ENCODE results near the gene KCNK6.

Gene KCNK6

GRCh38 chr19:38374332-38375097 lies 54.9 kb downstream of the KCNK6 start, which contains the start of gene PSMD8:
PSMD8 (plus strand) TSS chr19:38374571; CDS start chr19:38374602, 31 bp downstream.
- WGBS (ENCODE audit: insufficient coverage, insufficient read length), result no CpG with 5 or more reads among the region's 65 CpGs
- H3K27me3 ChIP-seq (ENCODE audit: control insufficient read depth, insufficient read depth, low read length), result no peaks in the 10 kb centered on the region
- DNase-seq (ENCODE audit: low read depth, low spot score), result peak; percentile 100
- H3K4me3 ChIP-seq (ENCODE audit: low read length), result peak within 1 kb of the TSS; percentile 84
- peaks cover 5% of the 10 kb centered on the region; the same call in 1 of the 2 replicates for H3K36me3 ChIP-seq (ENCODE audit: control insufficient read depth, insufficient read depth, low read length)
- H3K4me1 ChIP-seq (ENCODE audit: control insufficient read depth, insufficient read depth, low read length), result 0 out of 2 replicates have a peak, but pooled peaks cover 4% of the 10 kb centered on the region
- H3K9me3 ChIP-seq (ENCODE audit: control insufficient read depth, insufficient read depth, low read length), result no peaks in the 10 kb centered on the region
- H3K27ac ChIP-seq (ENCODE audit: low read length), result no peak within 1 kb of the TSS

- peaks cover 5% of the 10 kb centered on the region; the same call in 1 of the 2 replicates for H3K36me3 ChIP-seq (ENCODE audit: control insufficient read depth, insufficient read depth, low read length)
- 0 out of 2 replicates have a peak, but pooled peaks cover 4% of the 10 kb centered on the region for H3K4me1 ChIP-seq (ENCODE audit: control insufficient read depth, insufficient read depth, low read length)
- no peaks in the 10 kb centered on the region for H3K9me3 ChIP-seq (ENCODE audit: control insufficient read depth, insufficient read depth, low read length)
- H3K4me3 ChIP-seq (ENCODE audit: low read length), result peak overlapping the region; percentile 84
- DNase-seq (ENCODE audit: low read depth, low spot score), result no peak
- H3K27me3 ChIP-seq (ENCODE audit: control insufficient read depth, insufficient read depth, low read length), result no peaks in the 10 kb centered on the region
- no CpG with 5 or more reads among the region's 18 CpGs for WGBS (ENCODE audit: insufficient coverage, insufficient read length)
- no peak overlapping the region for H3K27ac ChIP-seq (ENCODE audit: low read length)
Observed at GRCh38 chr19:38375098-38375493, 55.5 kb downstream of the KCNK6 start.

- DNase-seq (ENCODE audit: low read depth, low spot score), result no peak
- no peaks in the 10 kb centered on the region for H3K27me3 ChIP-seq (ENCODE audit: control insufficient read depth, insufficient read depth, low read length)
- no peak overlapping the region for H3K27ac ChIP-seq (ENCODE audit: low read length)
- WGBS (ENCODE audit: insufficient coverage, insufficient read length), result no CpG with 5 or more reads among the region's 5 CpGs
- H3K9me3 ChIP-seq (ENCODE audit: control insufficient read depth, insufficient read depth, low read length), result no peaks in the 10 kb centered on the region
- peak overlapping the region; percentile 84; the same call in 1 of the 2 replicates for H3K4me3 ChIP-seq (ENCODE audit: low read length)
- peaks cover 10% of the 10 kb centered on the region; the same call in 1 of the 2 replicates for H3K36me3 ChIP-seq (ENCODE audit: control insufficient read depth, insufficient read depth, low read length)
- 0 out of 2 replicates have a peak, but pooled peaks cover 4% of the 10 kb centered on the region for H3K4me1 ChIP-seq (ENCODE audit: control insufficient read depth, insufficient read depth, low read length)
Observed at GRCh38 chr19:38375748-38376147, 56.1 kb downstream of the KCNK6 start.

- no peak for DNase-seq (ENCODE audit: low read depth, low spot score)
- H3K36me3 ChIP-seq (ENCODE audit: control insufficient read depth, insufficient read depth, low read length), result peaks cover 17% of the 10 kb centered on the region
- no peaks in the 10 kb centered on the region for H3K27me3 ChIP-seq (ENCODE audit: control insufficient read depth, insufficient read depth, low read length)
- H3K4me1 ChIP-seq (ENCODE audit: control insufficient read depth, insufficient read depth, low read length), result 0 out of 2 replicates have a peak, but pooled peaks cover 4% of the 10 kb centered on the region
- H3K9me3 ChIP-seq (ENCODE audit: control insufficient read depth, insufficient read depth, low read length), result no peaks in the 10 kb centered on the region
- H3K4me3 ChIP-seq (ENCODE audit: low read length), result no peak overlapping the region
- H3K27ac ChIP-seq (ENCODE audit: low read length), result no peak overlapping the region
- WGBS (ENCODE audit: insufficient coverage, insufficient read length), result no CpG with 5 or more reads among the region's 3 CpGs
Observed at GRCh38 chr19:38376576-38376975, 56.9 kb downstream of the KCNK6 start.

- H3K4me3 ChIP-seq (ENCODE audit: low read length), result no peak overlapping the region
- no CpG with 5 or more reads among the region's 4 CpGs for WGBS (ENCODE audit: insufficient coverage, insufficient read length)
- 0 out of 2 replicates have a peak, but pooled peaks cover 4% of the 10 kb centered on the region for H3K4me1 ChIP-seq (ENCODE audit: control insufficient read depth, insufficient read depth, low read length)
- H3K27ac ChIP-seq (ENCODE audit: low read length), result no peak overlapping the region
- peaks cover 19% of the 10 kb centered on the region for H3K36me3 ChIP-seq (ENCODE audit: control insufficient read depth, insufficient read depth, low read length)
- no peaks in the 10 kb centered on the region for H3K9me3 ChIP-seq (ENCODE audit: control insufficient read depth, insufficient read depth, low read length)
- DNase-seq (ENCODE audit: low read depth, low spot score), result no peak
- no peaks in the 10 kb centered on the region for H3K27me3 ChIP-seq (ENCODE audit: control insufficient read depth, insufficient read depth, low read length)
Observed at GRCh38 chr19:38377052-38377451, 57.4 kb downstream of the KCNK6 start.

GRCh38 chr19:38378866-38379265 lies 59.2 kb downstream of the KCNK6 start:
- no CpG with 5 or more reads among the region's 10 CpGs for WGBS (ENCODE audit: insufficient coverage, insufficient read length)
- Histone ChIP-seq H3K4me3 (ENCODE audit: low read length) (no peak overlapping the region), H3K27ac (ENCODE audit: low read length) (no peak overlapping the region), H3K27me3 (ENCODE audit: control insufficient read depth, insufficient read depth, low read length) (no peaks in the 10 kb centered on the region), H3K4me1 (ENCODE audit: control insufficient read depth, insufficient read depth, low read length) (0 out of 2 replicates have a peak, but pooled peaks cover 4% of the 10 kb centered on the region), H3K9me3 (ENCODE audit: control insufficient read depth, insufficient read depth, low read length) (no peaks in the 10 kb centered on the region), H3K36me3 (ENCODE audit: control insufficient read depth, insufficient read depth, low read length) (peaks cover 23% of the 10 kb centered on the region)
- no peak for DNase-seq (ENCODE audit: low read depth, low spot score)

- peaks cover 4% of the 10 kb centered on the region; the same call in 1 of the 2 replicates for H3K4me1 ChIP-seq (ENCODE audit: control insufficient read depth, insufficient read depth, low read length)
- H3K27me3 ChIP-seq (ENCODE audit: control insufficient read depth, insufficient read depth, low read length), result no peaks in the 10 kb centered on the region
- peaks cover 23% of the 10 kb centered on the region for H3K36me3 ChIP-seq (ENCODE audit: control insufficient read depth, insufficient read depth, low read length)
- H3K4me3 ChIP-seq (ENCODE audit: low read length), result no peak overlapping the region
- no peaks in the 10 kb centered on the region for H3K9me3 ChIP-seq (ENCODE audit: control insufficient read depth, insufficient read depth, low read length)
- H3K27ac ChIP-seq (ENCODE audit: low read length), result no peak overlapping the region
- no peak for DNase-seq (ENCODE audit: low read depth, low spot score)
- no CpG with 5 or more reads among the region's 9 CpGs for WGBS (ENCODE audit: insufficient coverage, insufficient read length)
Observed at GRCh38 chr19:38381138-38381537, 61.5 kb downstream of the KCNK6 start.
